ENCODE results near the gene SLC38A3. TPM values are rescaled to one million over a fixed set of nuclear protein-coding genes. Genes with fewer than 3 reads are reported as not detected.
A peak's percentile ranks its signal among the peaks of the same experiment; 100 is the strongest.

Gene SLC38A3
- total RNA-seq, 1 donor from 2014 or later = 2.0 TPM

DNA sequence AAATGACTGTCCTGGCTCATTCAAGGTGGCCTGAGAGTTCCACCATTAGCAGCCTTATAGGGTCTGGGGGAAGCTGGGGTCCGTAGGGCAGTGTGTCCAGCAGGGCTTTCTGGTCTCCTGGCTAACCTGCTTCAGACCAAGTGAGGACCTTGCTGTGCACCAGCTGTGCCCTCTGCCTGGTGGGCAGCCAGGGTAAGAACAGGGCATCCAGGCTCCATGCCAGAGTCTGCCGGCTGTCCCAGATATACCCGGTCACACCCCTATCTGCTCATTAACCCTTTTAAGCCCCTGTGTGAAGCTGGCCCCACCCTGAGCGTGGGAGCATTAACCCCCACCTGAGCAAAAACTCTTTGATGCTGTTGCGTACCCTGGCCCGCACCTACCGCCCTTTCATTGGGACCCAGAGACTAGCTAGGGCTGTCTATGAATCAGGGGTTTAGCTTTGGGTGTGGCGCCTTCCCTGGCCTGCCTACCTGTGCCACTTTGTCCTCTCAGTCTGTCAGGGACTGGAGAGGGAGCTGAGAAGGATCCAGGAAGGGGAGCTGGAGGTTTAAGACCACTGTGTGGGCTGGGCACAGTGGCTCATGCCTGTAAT lies 32.3 kb upstream of the SLC38A3 start:
- Histone ChIP-seq H3K9me3 (no peaks in the 10 kb centered on the region), H3K4me3 (no peak overlapping the region), H3K27ac (peak overlapping the region; percentile 86), H3K36me3 (peaks cover 0 to 24% of the 10 kb centered on the region in 2 donors), H3K4me1 (peaks cover 51% of the 10 kb centered on the region), H3K27me3 (no peaks in the 10 kb centered on the region)
- TF ChIP-seq CTCF (IDR thresholded peaks at IDR 0.05) (no peak), POLR2AphosphoS5 (IDR thresholded peaks at IDR 0.05; ENCODE audit: insufficient read depth in 1 of 2, low read depth in 1 of 2) (no peak), POLR2A (IDR thresholded peaks at IDR 0.05) (no peak)
- DNase-seq (ENCODE audit: extremely low spot score in 2 of 2) = no peak
- intact Hi-C loops (cut with DNase I) = no loop called here

DNA sequence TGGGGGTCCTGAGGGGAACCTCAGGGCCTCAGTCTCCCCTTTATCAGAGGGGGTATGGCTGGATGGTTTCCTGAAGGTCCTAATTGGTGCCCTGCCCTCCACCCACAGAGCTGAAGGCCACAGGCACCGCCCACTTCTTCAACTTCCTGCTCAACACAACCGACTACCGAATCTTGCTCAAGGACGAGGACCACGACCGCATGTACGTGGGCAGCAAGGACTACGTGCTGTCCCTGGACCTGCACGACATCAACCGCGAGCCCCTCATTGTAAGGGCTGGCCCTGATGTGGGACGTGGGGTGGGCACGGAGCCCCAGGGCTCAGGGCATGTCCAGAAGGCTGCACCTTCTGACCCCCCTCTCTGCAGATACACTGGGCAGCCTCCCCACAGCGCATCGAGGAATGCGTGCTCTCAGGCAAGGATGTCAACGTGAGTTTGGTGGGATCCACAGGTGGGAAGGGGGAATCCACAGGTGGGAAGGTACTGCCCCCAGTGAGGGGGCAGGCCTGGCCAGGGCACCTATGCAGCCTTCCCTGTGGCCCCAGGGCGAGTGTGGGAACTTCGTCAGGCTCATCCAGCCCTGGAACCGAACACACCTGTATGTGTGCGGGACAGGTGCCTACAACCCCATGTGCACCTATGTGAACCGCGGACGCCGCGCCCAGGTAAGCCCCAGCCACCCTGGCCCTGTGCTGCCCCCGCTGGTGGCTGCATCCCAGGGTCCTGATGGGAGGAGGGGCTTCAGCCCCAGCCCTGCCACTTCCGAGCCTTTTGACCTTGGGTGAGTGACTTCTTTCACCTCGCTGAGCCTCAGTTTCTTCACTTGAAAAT lies 31.2 kb upstream of the SLC38A3 start:
- no peak for TF ChIP-seq CTCF (IDR thresholded peaks at IDR 0.05)
- TF ChIP-seq POLR2A (IDR thresholded peaks at IDR 0.05) = no peak
- no peak for TF ChIP-seq POLR2AphosphoS5 (IDR thresholded peaks at IDR 0.05; ENCODE audit: insufficient read depth in 1 of 2, low read depth in 1 of 2)
- DNase-seq (ENCODE audit: extremely low spot score in 2 of 2) = no peak
- intact Hi-C loops (cut with DNase I) = no loop called here
- H3K9me3 ChIP-seq = no peaks in the 10 kb centered on the region
- peaks cover 39% of the 10 kb centered on the region for H3K4me1 ChIP-seq
- H3K27me3 ChIP-seq = no peaks in the 10 kb centered on the region
- H3K4me3 ChIP-seq = no peak overlapping the region
- H3K36me3 ChIP-seq = peaks cover 0 to 24% of the 10 kb centered on the region in 2 donors
- no peak overlapping the region for H3K27ac ChIP-seq

- intact Hi-C loops (cut with DNase I) = no loop called here
- Histone ChIP-seq H3K4me3 (no peak overlapping the region), H3K9me3 (no peaks in the 10 kb centered on the region), H3K4me1 (peaks cover 33% of the 10 kb centered on the region), H3K36me3 (peaks cover 0 to 24% of the 10 kb centered on the region in 2 donors), H3K27ac (no peak overlapping the region), H3K27me3 (no peaks in the 10 kb centered on the region)
- TF ChIP-seq CTCF (IDR thresholded peaks at IDR 0.05) = no peak
- no peak for TF ChIP-seq POLR2AphosphoS5 (IDR thresholded peaks at IDR 0.05; ENCODE audit: insufficient read depth in 1 of 2, low read depth in 1 of 2)
- TF ChIP-seq POLR2A (IDR thresholded peaks at IDR 0.05) = no peak
- no peak for DNase-seq (ENCODE audit: extremely low spot score in 2 of 2)
These were observed 30.6 kb upstream of the SLC38A3 start for GRCh38 chr3:50174517-50174895.

DNA sequence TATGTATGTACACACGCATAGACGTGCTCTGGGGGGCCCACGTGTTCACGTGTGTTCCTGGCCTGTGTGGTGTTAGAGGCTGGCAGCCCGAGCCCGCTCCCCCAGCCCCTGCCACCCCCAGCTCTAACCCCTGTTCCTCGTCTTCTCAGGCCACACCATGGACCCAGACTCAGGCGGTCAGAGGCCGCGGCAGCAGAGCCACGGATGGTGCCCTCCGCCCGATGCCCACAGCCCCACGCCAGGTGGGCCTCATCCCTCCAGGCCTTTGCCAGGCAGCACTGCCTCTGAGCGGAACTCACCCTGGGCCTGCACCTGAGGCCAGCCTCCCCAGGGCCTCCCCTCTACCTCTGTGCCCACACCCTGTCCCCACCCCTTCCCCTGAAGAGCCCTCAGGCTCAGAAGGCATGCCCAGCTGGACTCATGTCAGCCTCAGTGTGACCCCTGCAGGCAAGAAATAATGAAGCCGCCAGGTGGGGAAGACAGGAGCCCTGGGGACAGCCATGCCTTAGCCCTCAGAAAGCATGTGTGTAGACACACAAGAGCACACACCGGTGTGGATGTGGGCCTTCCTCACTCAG lies 30.0 kb upstream of the SLC38A3 start:
- Histone ChIP-seq H3K9me3 (no peaks in the 10 kb centered on the region), H3K27me3 (no peaks in the 10 kb centered on the region), H3K27ac (no peak overlapping the region), H3K4me1 (peaks cover 28% of the 10 kb centered on the region), H3K4me3 (no peak overlapping the region), H3K36me3 (peaks cover 0 to 24% of the 10 kb centered on the region in 2 donors)
- no peak for TF ChIP-seq POLR2A (IDR thresholded peaks at IDR 0.05)
- no peak for TF ChIP-seq POLR2AphosphoS5 (IDR thresholded peaks at IDR 0.05; ENCODE audit: insufficient read depth in 1 of 2, low read depth in 1 of 2)
- TF ChIP-seq CTCF (IDR thresholded peaks at IDR 0.05) = no peak
- intact Hi-C loops (cut with DNase I) = no loop called here
- no peak for DNase-seq (ENCODE audit: extremely low spot score in 2 of 2)
